CD14-positive monocyte (primary cell): ENCODE measurements around the gene NACC1. TPM values are rescaled to one million over a fixed set of nuclear protein-coding genes. Genes with fewer than 3 reads are reported as not detected.
A peak's percentile ranks its signal among the peaks of the same experiment; 100 is the strongest.

Experiments
- DNase-seq, 3 donors: peaks; one replicate each; pipeline ENCODE4 v3.0.0-alpha.2; 2011 to 2022
- H2AFZ ChIP-seq: 2 replicates; pipeline ENCODE4 v1.6.0; 2012; ENCODE audit warnings: mild to moderate bottlenecking, low read depth, low read length, inconsistent platforms; ENCODE audit not compliant: insufficient read depth, poor library complexity, severe bottlenecking
- H3K27ac ChIP-seq, 2 donors: 1 replicate in 1 of 2; 2 replicates in 1 of 2; pipeline ENCODE4 v1.5.1; 2012 to 2013; ENCODE audit warnings: low read length in 2 of 2, control low read depth in 1 of 2, inconsistent platforms in 1 of 2, low read depth in 1 of 2, mild to moderate bottlenecking in 1 of 2
- H3K27me3 ChIP-seq, 2 donors: one replicate each; pipeline versions ENCODE4 v1.6.0 to v1.6.1; 2011 to 2013; ENCODE audit warnings: low read length in 2 of 2; ENCODE audit not compliant: control insufficient read depth in 2 of 2, insufficient read depth in 2 of 2
- H3K36me3 ChIP-seq, 2 donors: replicated peaks in 1 of 2; 1 replicate in 1 of 2; 2 replicates in 1 of 2; pipeline versions ENCODE4 v1.5.1 to v1.6.1; 2012 to 2013; ENCODE audit warnings: low read length in 2 of 2, control low read depth in 1 of 2, inconsistent platforms in 1 of 2, mild to moderate bottlenecking in 1 of 2; ENCODE audit not compliant: insufficient read depth in 2 of 2, control insufficient read depth in 1 of 2
- H3K4me1 ChIP-seq, 2 donors: 1 replicate in 1 of 2; 2 replicates in 1 of 2; pipeline versions ENCODE4 v1.5.1 to v1.6.1; 2012 to 2013; ENCODE audit warnings: low read length in 2 of 2, control low read depth in 1 of 2, inconsistent platforms in 1 of 2, mild to moderate bottlenecking in 1 of 2, moderate library complexity in 1 of 2; ENCODE audit not compliant: insufficient read depth in 2 of 2, control insufficient read depth in 1 of 2
- H3K4me2 ChIP-seq: replicated peaks from 2 replicates; pipeline ENCODE3; 2012; ENCODE audit warnings: low read length, moderate library complexity, mild to moderate bottlenecking; ENCODE audit not compliant: poor library complexity, severe bottlenecking; ENCODE audit errors: extremely low read depth
- H3K4me3 ChIP-seq, 3 experiments: fragments of 200-600 bp in 1 of 3; sonication (generic) in 1 of 3; replicated peaks in 1 of 3; 1 replicate in 2 of 3; 2 replicates in 1 of 3; pipeline ENCODE4 v1.5.1; 2011 to 2013; ENCODE audit warnings: low read length in 3 of 3, mild to moderate bottlenecking in 3 of 3, control low read depth in 2 of 3, low read depth in 2 of 3, inconsistent platforms in 1 of 3, moderate library complexity in 1 of 3
- H3K79me2 ChIP-seq: 2 replicates; pipeline ENCODE4 v1.6.0; 2012; ENCODE audit warnings: mild to moderate bottlenecking, control low read depth, inconsistent platforms, low read length, moderate library complexity; ENCODE audit not compliant: insufficient read depth
- H3K9ac ChIP-seq: 2 replicates; pipeline ENCODE4 v1.6.0; 2017; ENCODE audit warnings: low read length, mild to moderate bottlenecking; ENCODE audit not compliant: insufficient read depth, poor library complexity, severe bottlenecking
- H3K9me3 ChIP-seq, 2 donors: replicated peaks in 1 of 2; 1 replicate in 1 of 2; 2 replicates in 1 of 2; pipeline versions ENCODE4 v1.5.1 to v1.6.1; 2012 to 2013; ENCODE audit warnings: low read length in 2 of 2, control low read depth in 1 of 2; ENCODE audit not compliant: control insufficient read depth in 1 of 2, insufficient read depth in 1 of 2
- H4K20me1 ChIP-seq: 2 replicates; pipeline ENCODE4 v1.6.0; 2012; ENCODE audit warnings: mild to moderate bottlenecking, low read length, control low read depth, moderate library complexity; ENCODE audit not compliant: insufficient read depth
- H3K27ac Mint-ChIP-seq, 7 donors: one replicate each; pipeline ENCODE4 v1.8.0; 2020; ENCODE audit warnings: mild to moderate bottlenecking in 7 of 7, mixed read lengths in 7 of 7, moderate library complexity in 6 of 7, inconsistent platforms in 2 of 7
- H3K27me3 Mint-ChIP-seq, 3 donors: one replicate each; pipeline ENCODE4 v1.8.0; 2021 to 2022; ENCODE audit warnings: low read depth in 3 of 3, mild to moderate bottlenecking in 3 of 3, mixed read lengths in 3 of 3, moderate library complexity in 3 of 3, inconsistent platforms in 1 of 3
- H3K36me3 Mint-ChIP-seq, 2 donors: one replicate each; pipeline ENCODE4 v1.8.0; 2020; ENCODE audit warnings: mixed read lengths in 2 of 2, inconsistent platforms in 1 of 2, mild to moderate bottlenecking in 1 of 2
- H3K4me1 Mint-ChIP-seq: one replicate; pipeline ENCODE4 v1.8.0; 2020; ENCODE audit warnings: mild to moderate bottlenecking, mixed read lengths
- H3K4me3 Mint-ChIP-seq, 2 donors: one replicate each; pipeline ENCODE4 v1.8.0; 2020; ENCODE audit warnings: mild to moderate bottlenecking in 2 of 2, mixed read lengths in 2 of 2, moderate library complexity in 1 of 2
- H3K9me3 Mint-ChIP-seq, 7 donors: one replicate each; pipeline ENCODE4 v1.8.0; 2020 to 2022; ENCODE audit warnings: mixed read lengths in 7 of 7, mild to moderate bottlenecking in 6 of 7, moderate library complexity in 6 of 7, inconsistent platforms in 2 of 7
- CTCF ChIP-seq: fragments of 200-600 bp; IDR thresholded peaks from one replicate; pipeline ENCODE4 v1.8.0; 2022; ENCODE audit warnings: antibody characterized with exemption, mild to moderate bottlenecking
- WGBS: methylation state at CpG from one replicate; pipeline ENCODE4 v1.1.5; 2013; ENCODE audit warnings: missing lambda C conversion rate; ENCODE audit not compliant: insufficient coverage; 5-methylcytosine and 5-hydroxymethylcytosine counted together
- intact Hi-C, 2 donors: fragments of 100-400 bp; cut with micrococcal nuclease; formaldehyde crosslinking; loops; one replicate each; pipeline versions ENCODE4 v1.15.0 to v1.15.1; 2023
- polyA plus RNA-seq, 3 donors: library from polyadenylated mRNA; depleted of rRNA in 1 of 3; unstranded in 2 of 3; stranded (reverse) in 1 of 3; fragments of 300-500 nt in 2 of 3; fragments of >200 nt in 1 of 3; fragmentation: Illumina TruSeq in 2 of 3; gene quantifications; 1 replicate in 2 of 3; 2 replicates in 1 of 3; pipeline ENCODE4 v1.2.3, GENCODE V29; 2012 to 2021

NACC1 gene
- polyA plus RNA-seq, 3 donors: 1.1 to 20.1 (median 2.2) TPM

GRCh38 chr19:13149628-13150186 lies 31.6 kb downstream of the NACC1 start:
- DNase-seq: peak in 2 of 3 donors; percentile 14 to 43

More at GRCh38 chr19:13149628-13150186, 31.6 kb downstream of the NACC1 start:
- Mint-ChIP-seq H3K27me3 (peaks cover 0 to 12% (median 4%) of the 10 kb centered on the region in 3 donors), H3K36me3 (peaks cover 11 to 37% of the 10 kb centered on the region in 2 donors), H3K27ac (peak overlapping the region; percentile 98 to 99 (median 99)), H3K9me3 (peaks cover 0 to 14% (median 8%) of the 10 kb centered on the region in 7 donors), H3K4me1 (peaks cover 31% of the 10 kb centered on the region), H3K4me3 (peak overlapping the region; percentile 98 to 99)
- H3K9ac ChIP-seq: peak overlapping the region; percentile 97
- peaks cover 7 to 28% of the 10 kb centered on the region in 2 donors for H3K36me3 ChIP-seq
- intact Hi-C loops: loop anchor here (5.0 to 10.0 kb wide), 5 partner anchors 32 to 695 kb away; partner anchors contain the start of genes LYL1 (in 2 of the 2), JUNB (in 1 of the 2), NACC1 (in 1 of the 2) and RAD23A (in 1 of the 2)
- no peak for TF ChIP-seq CTCF
- H3K4me1 ChIP-seq: peaks cover 26 to 42% of the 10 kb centered on the region in 2 donors
- H3K9me3 ChIP-seq: no peaks in the 10 kb centered on the region
- under 1% methylated on average over 46 of the region's 46 CpGs for WGBS
- H3K27ac ChIP-seq: peak overlapping the region; percentile 95 to 97
- no peaks in the 10 kb centered on the region for H3K27me3 ChIP-seq
- peak overlapping the region; percentile 86 to 100 (median 96) for H3K4me3 ChIP-seq
- H3K4me2 ChIP-seq: peak overlapping the region; percentile 86
- H4K20me1 ChIP-seq: peaks cover 39% of the 10 kb centered on the region
- H3K79me2 ChIP-seq: peaks cover 82% of the 10 kb centered on the region
- peak overlapping the region; percentile 75 for H2AFZ ChIP-seq
